DND-41 (cell line): ENCODE results near the gene CTRB1.

Experiments
- CTCF ChIP-seq: IDR thresholded peaks from 2 replicates; pipeline ENCODE4 v1.5.1; 2012; ENCODE audit warnings: borderline replicate concordance, low read length, moderate library complexity, mild to moderate bottlenecking; ENCODE audit not compliant: poor library complexity, severe bottlenecking; ENCODE audit errors: extremely low read depth
- EZH2 ChIP-seq: IDR thresholded peaks from 3 replicates; pipeline ENCODE4 v1.6.1; 2012; ENCODE audit warnings: borderline replicate concordance, low read depth, mild to moderate bottlenecking, moderate library complexity, low read length, inconsistent platforms; ENCODE audit not compliant: severe bottlenecking

GRCh38 chr16:75267631-75268264 is 49.0 kb downstream of the CTRB1 start:
- TF ChIP-seq CTCF (no peak), EZH2 (no peak)
